ENCODE measurements around the gene ITFG1.
A peak's percentile ranks its signal among the peaks of the same experiment; 100 is the strongest.

ITFG1 gene

GRCh38 chr16:47460711-47461597 lies at the start of gene ITFG1, which contains the start of gene PHKB:
ITFG1 (minus strand) TSS chr16:47461063; CDS start chr16:47461045, 18 bp downstream.
PHKB (plus strand) TSS chr16:47461331; CDS start chr16:47461351, 20 bp downstream.
- Histone ChIP-seq H3K4me3 (peak within 1 kb of the TSS; percentile 64 to 98 (median 81)), H3K27ac (peak within 1 kb of the TSS; percentile 86 to 100 (median 99))

GRCh38 chr16:47507701-47508100 lies 46.8 kb upstream of the ITFG1 start:
- Histone ChIP-seq H3K4me3 (no peak overlapping the region), H3K27ac (no peak overlapping the region)

GRCh38 chr16:47506800-47507199 lies 45.9 kb upstream of the ITFG1 start:
- H3K4me3 ChIP-seq = no peak overlapping the region
- no peak overlapping the region for H3K27ac ChIP-seq

GRCh38 chr16:47504599-47504998 lies 43.7 kb upstream of the ITFG1 start:
- H3K27ac ChIP-seq = no peak overlapping the region

GRCh38 chr16:47503936-47504335 lies 43.1 kb upstream of the ITFG1 start:
- Histone ChIP-seq H3K4me3 (no peak overlapping the region), H3K27ac (no peak overlapping the region)

More at GRCh38 chr16:47504599-47504998, 43.7 kb upstream of the ITFG1 start:
- H3K4me3 ChIP-seq = no peak overlapping the region

- Histone ChIP-seq H3K27ac (no peak overlapping the region), H3K4me3 (no peak overlapping the region)
Observed at GRCh38 chr16:47499700-47500264, 38.9 kb upstream of the ITFG1 start.

- no peak overlapping the region for H3K4me3 ChIP-seq
- H3K27ac ChIP-seq = no peak overlapping the region
Observed at GRCh38 chr16:47499080-47499699, 38.3 kb upstream of the ITFG1 start.

GRCh38 chr16:47493381-47494337 lies 32.8 kb upstream of the ITFG1 start:
- Histone ChIP-seq H3K4me3 (no peak overlapping the region), H3K27ac (peak overlapping the region in 15 of 21 experiments; percentile 0 to 81 (median 50))

GRCh38 chr16:47492428-47493377 lies 31.8 kb upstream of the ITFG1 start:
- peak overlapping the region in 18 of 21 experiments; percentile 1 to 81 (median 48) for H3K27ac ChIP-seq
- no peak overlapping the region for H3K4me3 ChIP-seq

- Histone ChIP-seq H3K4me3 (no peak overlapping the region), H3K27ac (peak overlapping the region in 11 of 21 experiments; percentile 1 to 81 (median 50))
Observed at GRCh38 chr16:47492036-47492427, 31.2 kb upstream of the ITFG1 start.

- H3K4me3 ChIP-seq = no peak overlapping the region
- H3K27ac ChIP-seq = no peak overlapping the region
Observed at GRCh38 chr16:47490471-47490870, 29.6 kb upstream of the ITFG1 start.

- H3K4me3 ChIP-seq = no peak overlapping the region
- H3K27ac ChIP-seq = no peak overlapping the region
Observed at GRCh38 chr16:47488051-47488450, 27.2 kb upstream of the ITFG1 start.

- Histone ChIP-seq H3K4me3 (no peak overlapping the region), H3K27ac (no peak overlapping the region)
Observed at GRCh38 chr16:47486856-47487255, 26.0 kb upstream of the ITFG1 start.

- H3K27ac ChIP-seq = no peak overlapping the region
- H3K4me3 ChIP-seq = no peak overlapping the region
Observed at GRCh38 chr16:47483616-47484015, 22.8 kb upstream of the ITFG1 start.

GRCh38 chr16:47481698-47482374 lies 21.0 kb upstream of the ITFG1 start:
- H3K4me3 ChIP-seq = no peak overlapping the region
- peak overlapping the region in 1 of 21 experiments; percentile 16 for H3K27ac ChIP-seq

- no peak overlapping the region for H3K4me3 ChIP-seq
- no peak overlapping the region for H3K27ac ChIP-seq
Observed at GRCh38 chr16:47480410-47480809, 19.5 kb upstream of the ITFG1 start.

- H3K27ac ChIP-seq = no peak overlapping the region
- no peak overlapping the region for H3K4me3 ChIP-seq
Observed at GRCh38 chr16:47477679-47478078, 16.8 kb upstream of the ITFG1 start.

Data from skin epidermis (tissue), 12 donors.